Measurements from ENCODE around the gene DNM1L. TPM values are rescaled to one million over a fixed set of nuclear protein-coding genes. Genes with fewer than 3 reads are reported as not detected.

Gene DNM1L
- total RNA-seq, 4 donors from 2014 or later: 66.4 to 81.4 (median 71.8) TPM

- TF ChIP-seq EP300 (IDR thresholded peaks at IDR 0.05) (no peak), CTCF (IDR thresholded peaks at IDR 0.05) (no peak), POLR2AphosphoS5 (IDR thresholded peaks at IDR 0.05) (no peak), POLR2A (IDR thresholded peaks at IDR 0.05; ENCODE audit: low read depth) (no peak)
- H3K27ac ChIP-seq (replicated peaks in 1 of 4): no peak overlapping the region
- H3K4me3 ChIP-seq: no peak overlapping the region
- no peaks in the 10 kb centered on the region for H3K9me3 ChIP-seq
- DNase-seq (ENCODE audit: extremely low spot score): no peak
- H3K27me3 ChIP-seq: peaks cover 0 to 6% (median 0%) of the 10 kb centered on the region in 4 donors
- intact Hi-C loops (cut with DNase I): no loop called here
- WGBS: 78% methylated on average over 4 of the region's 4 CpGs
- H3K4me1 ChIP-seq: no peaks in the 10 kb centered on the region
- no peaks in the 10 kb centered on the region for H3K36me3 ChIP-seq
Measured at GRCh38 chr12:32765906-32766305, 86.8 kb downstream of the DNM1L start.

- H3K4me3 ChIP-seq: no peak overlapping the region
- 76% methylated on average over 4 of the region's 4 CpGs for WGBS
- no peak overlapping the region for H3K27ac ChIP-seq (replicated peaks in 1 of 4)
- no peaks in the 10 kb centered on the region for H3K9me3 ChIP-seq
- intact Hi-C loops (cut with DNase I): no loop called here
- no peak for DNase-seq (ENCODE audit: extremely low spot score)
- TF ChIP-seq EP300 (IDR thresholded peaks at IDR 0.05): no peak
- no peak for TF ChIP-seq POLR2AphosphoS5 (IDR thresholded peaks at IDR 0.05)
- no peak for TF ChIP-seq POLR2A (IDR thresholded peaks at IDR 0.05; ENCODE audit: low read depth)
- no peak for TF ChIP-seq CTCF (IDR thresholded peaks at IDR 0.05)
- no peaks in the 10 kb centered on the region for H3K4me1 ChIP-seq
- H3K27me3 ChIP-seq: no peaks in the 10 kb centered on the region
- H3K36me3 ChIP-seq: no peaks in the 10 kb centered on the region
Measured at GRCh38 chr12:32768518-32768917, 89.4 kb downstream of the DNM1L start.

DNA sequence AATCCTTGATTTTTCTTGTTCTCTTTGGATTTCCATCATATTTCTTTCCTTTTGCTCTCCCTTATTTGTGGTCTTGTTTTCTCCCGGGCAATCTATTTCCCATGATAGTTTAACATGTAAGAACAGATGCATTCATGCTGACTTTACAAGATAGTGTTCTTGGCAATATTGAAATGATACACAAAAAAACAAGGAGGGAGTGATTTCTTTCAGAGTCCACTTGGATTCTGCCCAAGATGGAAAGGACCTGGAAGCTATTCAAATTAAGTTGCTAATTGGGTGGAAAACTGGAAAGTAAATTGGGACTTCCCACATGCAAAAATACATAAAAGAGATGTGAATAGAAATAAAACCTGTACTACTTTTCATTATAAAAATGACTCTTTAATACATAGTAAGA is 91.0 kb downstream of the DNM1L start:
- no peaks in the 10 kb centered on the region for H3K4me1 ChIP-seq
- H3K4me3 ChIP-seq: no peak overlapping the region
- intact Hi-C loops (cut with DNase I): no loop called here
- H3K36me3 ChIP-seq: no peaks in the 10 kb centered on the region
- no peaks in the 10 kb centered on the region for H3K9me3 ChIP-seq
- no peak for DNase-seq (ENCODE audit: extremely low spot score)
- H3K27me3 ChIP-seq: no peaks in the 10 kb centered on the region
- TF ChIP-seq POLR2AphosphoS5 (IDR thresholded peaks at IDR 0.05) (no peak), EP300 (IDR thresholded peaks at IDR 0.05) (no peak), CTCF (IDR thresholded peaks at IDR 0.05) (no peak)
- WGBS: 74% methylated on average over 1 of the region's 1 CpG
- no peak overlapping the region for H3K27ac ChIP-seq (replicated peaks in 1 of 4)

DNA sequence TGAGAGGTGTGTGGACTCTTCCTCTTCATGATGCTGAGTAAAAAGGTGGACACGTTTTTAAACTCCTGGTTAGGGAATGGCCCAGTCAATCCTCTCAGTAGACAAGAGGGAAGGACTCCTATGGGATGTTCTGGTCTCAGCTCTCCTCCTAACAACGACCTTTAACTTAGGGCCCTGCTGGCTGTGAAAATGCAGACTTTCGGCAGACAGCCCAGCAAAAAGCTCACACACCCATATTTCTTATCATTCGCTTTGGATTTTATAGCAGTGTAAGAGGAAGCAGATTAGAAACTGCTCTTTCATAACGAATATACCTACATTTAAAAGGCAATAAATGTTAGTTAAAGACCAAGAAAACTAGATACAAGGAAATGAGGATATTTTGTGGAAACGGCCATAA is 94.6 kb downstream of the DNM1L start:
- no peak for DNase-seq (ENCODE audit: extremely low spot score)
- H3K4me1 ChIP-seq: no peaks in the 10 kb centered on the region
- WGBS: 68% methylated on average over 6 of the region's 6 CpGs
- intact Hi-C loops (cut with DNase I): no loop called here
- no peak for TF ChIP-seq CTCF (IDR thresholded peaks at IDR 0.05)
- TF ChIP-seq POLR2AphosphoS5 (IDR thresholded peaks at IDR 0.05): no peak
- TF ChIP-seq POLR2A (IDR thresholded peaks at IDR 0.05; ENCODE audit: low read depth): no peak
- TF ChIP-seq EP300 (IDR thresholded peaks at IDR 0.05): no peak
- no peak overlapping the region for H3K4me3 ChIP-seq
- no peak overlapping the region for H3K27ac ChIP-seq (replicated peaks in 1 of 4)
- H3K36me3 ChIP-seq: no peaks in the 10 kb centered on the region
- peaks cover 0 to 6% (median 0%) of the 10 kb centered on the region in 4 donors for H3K27me3 ChIP-seq
- H3K9me3 ChIP-seq: no peaks in the 10 kb centered on the region

DNA sequence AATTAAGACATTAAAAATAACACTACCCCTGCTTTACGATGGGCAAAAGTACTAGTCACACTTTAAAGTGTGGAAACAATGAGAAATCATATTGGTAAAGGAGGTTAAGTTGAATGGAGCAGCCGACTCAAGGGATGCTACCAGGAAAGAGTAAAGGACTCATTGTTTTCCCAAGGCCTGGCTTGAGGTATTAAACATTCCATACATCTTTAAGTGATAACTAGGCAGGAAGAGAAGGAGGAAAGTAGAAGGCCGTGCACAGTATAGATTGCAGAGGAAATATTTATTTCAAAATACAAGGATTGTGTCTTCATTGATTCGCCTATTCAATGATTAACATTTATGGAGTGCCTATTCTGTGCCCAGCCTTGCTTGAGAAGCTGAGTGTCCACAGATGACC is 97.2 kb downstream of the DNM1L start:
- DNase-seq (ENCODE audit: extremely low spot score): no peak
- H3K4me3 ChIP-seq: no peak overlapping the region
- H3K27me3 ChIP-seq: peaks cover 0 to 10% (median 0%) of the 10 kb centered on the region in 4 donors
- H3K36me3 ChIP-seq: no peaks in the 10 kb centered on the region
- H3K9me3 ChIP-seq: no peaks in the 10 kb centered on the region
- no peak overlapping the region for H3K27ac ChIP-seq (replicated peaks in 1 of 4)
- no peaks in the 10 kb centered on the region for H3K4me1 ChIP-seq
- intact Hi-C loops (cut with DNase I): no loop called here
- WGBS: 84% methylated on average over 4 of the region's 4 CpGs
- TF ChIP-seq POLR2AphosphoS5 (IDR thresholded peaks at IDR 0.05) (no peak), CTCF (IDR thresholded peaks at IDR 0.05) (no peak), POLR2A (IDR thresholded peaks at IDR 0.05; ENCODE audit: low read depth) (no peak), EP300 (IDR thresholded peaks at IDR 0.05) (no peak)

Data from esophagus muscularis mucosa (tissue), 4 donors.